ENCODE measurements around the gene MEGF6.
A peak's percentile ranks its signal among the peaks of the same experiment; 100 is the strongest.

MEGF6 gene

GRCh38 chr1:3611170-3612019 is at the start of gene MEGF6:
MEGF6 (minus strand) TSS chr1:3611508; CDS start chr1:3611268, 240 bp downstream.
- DNase-seq (ENCODE audit: low read depth), result peak; percentile 64

GRCh38 chr1:3660704-3661103 is 49.4 kb upstream of the MEGF6 start:
- no peak for DNase-seq (ENCODE audit: low read depth)

- DNase-seq (ENCODE audit: low read depth), result no peak
Measured at GRCh38 chr1:3659093-3659492, 47.8 kb upstream of the MEGF6 start.

GRCh38 chr1:3658231-3658615 is 46.9 kb upstream of the MEGF6 start:
- no peak for DNase-seq (ENCODE audit: low read depth)

GRCh38 chr1:3657578-3658230 is 46.4 kb upstream of the MEGF6 start:
- DNase-seq (ENCODE audit: low read depth), result no peak

- no peak for DNase-seq (ENCODE audit: low read depth)
Measured at GRCh38 chr1:3657096-3657475, 45.8 kb upstream of the MEGF6 start.

GRCh38 chr1:3656450-3657095 is 45.3 kb upstream of the MEGF6 start:
- DNase-seq (ENCODE audit: low read depth), result no peak

- DNase-seq (ENCODE audit: low read depth), result no peak
Measured at GRCh38 chr1:3654549-3655281, 43.4 kb upstream of the MEGF6 start.

- no peak for DNase-seq (ENCODE audit: low read depth)
Measured at GRCh38 chr1:3653286-3653618, 41.9 kb upstream of the MEGF6 start.

- no peak for DNase-seq (ENCODE audit: low read depth)
Measured at GRCh38 chr1:3652548-3653285, 41.4 kb upstream of the MEGF6 start.

GRCh38 chr1:3651930-3652547 is 40.7 kb upstream of the MEGF6 start, which contains the start of gene TP73:
TP73 (plus strand) TSS chr1:3652516; CDS start chr1:3682366, 29,850 bp downstream.
- no peak for DNase-seq (ENCODE audit: low read depth)

- DNase-seq (ENCODE audit: low read depth), result no peak
Measured at GRCh38 chr1:3651026-3651929, 40.0 kb upstream of the MEGF6 start.

- DNase-seq (ENCODE audit: low read depth), result no peak
Measured at GRCh38 chr1:3650248-3651025, 39.1 kb upstream of the MEGF6 start.

- peak; percentile 88 for DNase-seq (ENCODE audit: low read depth)
Measured at GRCh38 chr1:3649342-3650247, 38.3 kb upstream of the MEGF6 start, which contains the start of gene WRAP73. WRAP73 (minus strand) TSS chr1:3650103; CDS start chr1:3649999, 104 bp downstream.

- DNase-seq (ENCODE audit: low read depth), result no peak
Measured at GRCh38 chr1:3646596-3646995, 35.3 kb upstream of the MEGF6 start.

GRCh38 chr1:3645666-3646355 is 34.5 kb upstream of the MEGF6 start:
- DNase-seq (ENCODE audit: low read depth), result no peak

GRCh38 chr1:3645247-3645646 is 33.9 kb upstream of the MEGF6 start:
- no peak for DNase-seq (ENCODE audit: low read depth)
